Gastrocnemius medialis (tissue), 4 donors: ENCODE data around the gene MECP2.

Experiments used
- CTCF ChIP-seq, 5 experiments: fragments of 450-650 bp in 3 of 5; fragments of 200-600 bp in 2 of 5; sonication (generic) in 2 of 5; IDR thresholded peaks in 4 of 5; conservative IDR thresholded peaks in 1 of 5; 1 replicate in 4 of 5; 2 replicates in 1 of 5; pipeline ENCODE4 v1.5.1; 2016 to 2019; ENCODE audit warnings: antibody characterized with exemption in 5 of 5, mild to moderate bottlenecking in 3 of 5, moderate library complexity in 3 of 5
- POLR2A ChIP-seq, 2 donors: fragments of 450-650 bp; IDR thresholded peaks; one replicate each; pipeline ENCODE4 v1.6.1; 2017; ENCODE audit warnings: antibody characterized with exemption in 2 of 2, mild to moderate bottlenecking in 2 of 2, moderate library complexity in 2 of 2

- TF ChIP-seq CTCF (IDR thresholded peaks at IDR 0.05 in 4 of 5, conservative IDR thresholded peaks at IDR 0.05 in 1 of 5), result no peak
- no peak for TF ChIP-seq POLR2A (IDR thresholded peaks at IDR 0.05)
Measured at GRCh38 chrX:154027022-154027402, 70.5 kb downstream of the MECP2 start.
